Dermis microvascular lymphatic vessel endothelial cell (primary cell): ENCODE data around the gene CROCC2. TPM values are rescaled to one million over a fixed set of nuclear protein-coding genes. Genes with fewer than 3 reads are reported as not detected.

Experiments
- DNase-seq, 2 donors: peaks; one replicate each; pipeline versions ENCODE4 v3.0.0 to v3.0.0-alpha.2; 2010; ENCODE audit warnings: low read depth in 2 of 2
- total RNA-seq: library from RNA; depleted of rRNA; stranded (reverse); fragments of >200 nt; gene quantifications from 2 replicates; pipeline ENCODE4 v1.2.1, GENCODE V29; 2014

Gene CROCC2
- total RNA-seq, 1 donor from 2014 or later, result not detected

DNA sequence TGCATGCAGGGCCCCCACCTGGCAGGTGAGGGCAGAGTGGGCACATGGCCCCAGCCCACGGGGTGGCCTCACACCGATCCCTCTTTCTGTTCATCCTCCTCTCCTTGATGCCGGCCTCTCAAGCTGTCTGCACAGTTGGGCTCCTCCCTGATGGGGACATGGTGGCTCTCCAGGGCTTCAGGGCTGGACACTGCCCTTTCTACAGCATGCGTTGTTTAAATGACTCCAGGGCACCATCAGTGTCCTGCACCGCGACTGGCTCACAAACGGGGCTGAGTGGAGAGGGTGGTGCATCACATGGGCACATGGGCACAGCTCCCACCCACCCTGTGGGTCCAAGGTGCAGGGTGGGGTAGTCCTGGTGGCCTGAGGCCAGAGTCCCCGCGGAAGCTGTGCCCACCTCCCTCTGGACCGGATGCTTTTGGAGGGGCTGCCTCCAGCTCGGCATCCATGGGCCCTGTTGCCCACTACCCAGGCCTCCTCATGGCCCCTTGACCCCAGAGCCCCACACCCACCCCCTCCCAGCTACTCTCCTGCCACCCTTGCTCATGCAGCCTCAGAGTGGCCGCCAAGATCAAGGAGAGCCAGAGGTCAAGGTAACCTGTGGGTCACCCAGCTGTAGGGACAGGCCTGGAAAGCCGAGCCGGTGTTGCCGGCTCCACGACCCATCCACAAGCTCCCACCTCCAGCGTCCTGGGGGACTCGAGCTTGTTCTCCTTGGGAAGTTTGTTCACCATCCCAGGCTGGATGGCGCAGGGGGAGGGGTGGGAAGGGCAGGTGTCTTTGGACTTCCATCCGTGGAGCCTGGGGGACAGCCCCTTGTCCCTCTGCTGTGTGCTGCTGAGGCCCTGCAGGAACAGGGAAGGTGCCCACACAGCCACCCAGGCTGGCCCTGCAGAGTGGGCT lies 80.0 kb downstream of the CROCC2 start:
- no peak for DNase-seq

- peak in 1 of 2 donors; percentile 53 for DNase-seq
These were observed 80.8 kb downstream of the CROCC2 start for GRCh38 chr2:240986787-240987411.

GRCh38 chr2:240987588-240987987 lies 81.5 kb downstream of the CROCC2 start:
- DNase-seq, result no peak

GRCh38 chr2:240988146-240988545 lies 82.0 kb downstream of the CROCC2 start:
- DNase-seq, result no peak

DNA sequence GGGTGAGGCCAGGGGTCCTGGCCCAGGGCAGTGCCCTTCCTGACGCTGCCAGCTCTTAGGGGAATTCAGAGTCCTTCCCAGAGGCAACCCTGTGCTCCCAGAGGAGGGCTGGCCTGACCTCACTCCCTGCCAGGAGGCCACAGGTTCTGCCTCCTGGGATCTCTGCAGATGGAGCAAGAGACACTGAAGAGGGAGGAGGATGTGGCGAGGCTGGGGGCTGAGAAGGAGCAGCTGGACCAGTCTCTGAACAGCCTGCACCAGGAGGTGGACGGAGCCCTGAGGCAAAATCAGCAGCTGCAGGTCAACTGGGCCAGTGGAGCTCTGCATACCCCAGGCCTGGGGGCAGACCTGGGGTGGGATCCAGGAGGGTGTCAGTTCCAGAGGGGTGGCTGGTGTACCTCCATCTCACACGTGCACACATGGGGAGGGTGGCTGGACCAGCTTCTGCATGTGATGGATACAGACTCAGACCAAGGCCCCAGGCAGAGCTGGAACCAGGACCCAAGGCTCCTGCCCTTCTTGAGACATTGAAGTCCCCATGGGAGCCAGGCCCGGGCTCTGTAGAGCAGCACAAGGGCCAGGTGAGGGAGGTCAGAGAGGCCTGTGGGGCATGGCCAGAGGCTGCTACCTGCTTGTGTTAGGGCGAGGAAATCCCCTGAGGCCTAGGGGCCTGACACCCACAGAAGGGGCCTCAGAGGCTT lies 82.6 kb downstream of the CROCC2 start:
- DNase-seq, result no peak

DNA sequence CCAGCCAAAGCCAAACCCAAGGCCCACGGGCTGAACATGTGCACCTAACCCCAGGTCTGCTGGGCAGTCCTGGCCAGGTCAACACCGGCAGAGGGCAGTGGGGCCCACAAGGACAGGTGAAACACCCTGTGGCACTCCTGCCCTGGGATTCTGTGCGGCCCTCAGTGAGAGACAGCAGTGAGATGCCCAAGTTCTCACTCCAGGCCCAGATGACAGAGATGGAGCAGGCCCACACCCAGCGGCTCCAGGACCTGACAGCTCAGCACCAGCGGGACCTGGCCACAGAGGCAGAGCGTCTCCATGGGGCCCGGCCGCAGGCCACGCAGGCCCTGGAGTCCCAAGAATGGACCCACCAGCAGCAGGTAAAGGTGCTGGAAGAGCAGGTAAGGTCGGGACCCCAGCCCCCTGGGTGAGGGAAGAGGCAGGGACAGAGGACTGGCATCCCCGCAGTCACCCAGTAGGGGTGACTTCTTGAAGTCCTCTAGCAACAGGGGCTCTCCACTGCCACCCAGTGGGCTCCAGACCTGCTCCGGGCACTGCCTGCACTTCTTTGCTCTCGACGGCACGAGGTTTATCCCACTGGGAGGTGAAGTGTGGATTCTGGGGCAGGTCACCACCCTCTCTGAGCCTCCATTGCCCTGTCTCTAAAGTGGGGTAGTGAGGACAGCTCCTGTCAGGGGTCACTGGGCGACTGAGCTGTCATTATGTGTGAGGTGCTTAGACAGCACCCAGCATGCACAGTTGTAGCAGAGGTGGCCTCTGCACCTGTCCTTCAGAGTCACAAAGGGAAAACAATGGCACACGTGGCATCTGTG lies 83.5 kb downstream of the CROCC2 start:
- peak in 1 of 2 donors; percentile 65 for DNase-seq

DNA sequence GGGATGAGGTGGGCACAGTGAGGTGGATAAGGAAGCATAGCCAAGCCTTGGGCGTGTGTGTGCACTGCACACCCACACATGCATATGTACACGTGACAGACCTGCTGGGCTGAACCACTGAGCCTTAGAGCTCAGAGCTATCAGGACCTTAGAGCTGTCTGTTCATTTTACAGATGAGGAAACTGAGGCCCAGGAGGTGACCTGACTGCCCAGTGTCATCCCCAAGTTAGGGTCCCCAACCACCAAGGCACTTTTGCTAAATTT lies 84.1 kb downstream of the CROCC2 start:
- DNase-seq, result no peak

GRCh38 chr2:240990726-240991377 lies 84.7 kb downstream of the CROCC2 start:
- DNase-seq, result no peak

DNA sequence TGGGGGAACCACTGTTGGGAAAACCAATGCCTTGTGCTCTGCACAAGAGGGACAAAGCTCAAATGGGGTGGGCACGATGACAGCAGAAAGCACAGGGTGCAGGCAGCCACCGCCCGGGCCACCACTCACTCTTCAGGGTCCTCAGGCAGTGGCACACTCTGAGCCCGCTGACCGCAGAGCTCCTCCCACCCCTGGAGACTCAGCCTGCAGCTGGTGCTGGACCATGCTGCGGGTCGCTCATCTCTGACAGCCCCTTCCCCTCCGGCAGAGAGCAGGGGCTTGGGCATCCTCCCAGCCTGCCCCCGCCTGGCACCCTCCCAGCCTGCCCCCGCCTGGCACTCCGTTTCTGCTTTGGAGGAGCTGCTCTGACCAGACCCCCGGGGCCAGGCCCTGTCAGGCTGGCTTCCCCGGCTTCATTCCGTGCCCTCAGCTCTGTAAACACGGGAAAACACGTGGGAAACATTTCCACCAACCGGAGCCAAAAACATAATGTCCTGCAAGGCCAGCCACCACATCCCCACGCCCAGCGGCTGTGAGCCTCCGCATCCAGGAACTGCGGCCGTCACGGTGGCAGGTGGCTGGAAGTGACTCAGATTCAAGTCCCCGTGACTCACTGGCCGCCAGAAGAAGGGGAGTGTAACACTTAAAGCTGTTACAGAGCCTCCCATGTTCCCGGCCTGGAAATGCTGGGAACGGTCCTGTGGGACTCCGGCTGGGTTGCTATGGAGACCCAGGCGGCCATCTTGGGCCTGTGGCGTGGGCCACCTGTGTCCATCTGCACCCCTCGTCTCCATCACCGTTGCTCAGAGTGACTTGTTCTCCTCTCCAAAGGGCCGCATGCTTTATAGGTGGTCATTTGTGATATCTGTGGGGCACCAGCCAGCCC lies 85.5 kb downstream of the CROCC2 start:
- DNase-seq, result peak; percentile 95 to 99

GRCh38 chr2:240992572-240993291 lies 86.6 kb downstream of the CROCC2 start:
- no peak for DNase-seq

GRCh38 chr2:240993446-240994170 lies 87.5 kb downstream of the CROCC2 start:
- no peak for DNase-seq

DNA sequence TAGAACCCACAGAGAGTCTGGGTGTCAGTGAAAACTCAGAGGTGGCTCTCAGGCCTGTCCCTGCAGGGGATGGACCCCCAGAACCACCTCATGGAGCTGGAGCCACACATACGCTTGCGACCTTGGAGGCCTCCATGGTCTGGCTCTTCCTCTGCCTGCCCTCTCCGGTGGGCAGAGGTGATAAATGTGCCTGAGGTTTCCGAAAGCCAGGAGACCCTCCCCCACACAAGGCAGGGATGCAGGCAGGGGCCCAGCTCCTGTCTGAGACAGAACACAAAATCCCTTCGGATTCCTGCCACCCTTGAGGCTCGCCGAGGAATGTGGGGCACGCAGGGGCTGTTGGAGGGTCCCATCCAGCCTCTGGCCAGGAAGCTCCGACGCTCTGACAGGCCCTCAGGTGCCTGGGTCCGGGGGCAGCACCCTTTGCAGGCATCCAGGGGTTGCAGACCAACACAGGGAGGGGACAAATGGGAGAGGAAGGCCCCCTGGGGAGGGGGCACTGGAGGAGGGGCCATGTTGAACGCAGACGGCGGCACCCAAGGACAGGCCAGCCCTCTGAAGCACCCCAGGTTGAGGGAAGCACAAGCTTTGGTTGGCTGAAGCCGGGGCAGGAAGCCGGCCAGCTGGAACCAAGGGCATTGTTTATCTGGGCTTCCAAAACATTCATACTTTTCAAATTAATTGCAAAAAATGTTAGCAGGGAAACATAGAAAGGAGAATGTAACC lies 88.2 kb downstream of the CROCC2 start:
- no peak for DNase-seq

- DNase-seq, result peak in 1 of 2 donors; percentile 32
These were observed 89.2 kb downstream of the CROCC2 start for GRCh38 chr2:240995041-240996021.

GRCh38 chr2:240996161-240996833 lies 90.2 kb downstream of the CROCC2 start:
- DNase-seq, result no peak

DNA sequence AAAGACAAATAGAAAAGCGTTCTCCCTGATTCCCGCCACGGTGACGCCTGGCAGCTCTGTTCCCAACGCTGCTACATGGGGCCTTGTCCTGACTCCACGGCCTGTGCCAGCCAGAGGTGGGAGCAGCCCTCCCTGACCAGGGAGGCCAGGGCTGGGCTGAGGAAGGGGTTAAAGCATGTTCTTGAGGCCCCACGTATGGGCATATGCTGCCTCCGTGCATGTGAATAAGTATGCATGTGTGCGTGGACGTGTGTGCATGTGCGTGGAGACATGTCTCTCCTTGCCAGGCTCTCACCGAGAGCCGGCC lies 90.7 kb downstream of the CROCC2 start:
- DNase-seq, result no peak

GRCh38 chr2:240997141-240997855 lies 91.2 kb downstream of the CROCC2 start:
- DNase-seq, result peak in 1 of 2 donors; percentile 83
